NCI-H226 (cell line): ENCODE measurements around the gene CLTC.

Experiments used
- DNase-seq: peaks from one replicate; pipeline ENCODE4 v3.0.0-alpha.2; 2015

The CLTC gene

GRCh38 chr17:59730268-59730834 is 110.7 kb downstream of the CLTC start:
- no peak for DNase-seq

- no peak for DNase-seq
Measured at GRCh38 chr17:59733697-59734096, 114.0 kb downstream of the CLTC start.

GRCh38 chr17:59734226-59734625 is 114.5 kb downstream of the CLTC start:
- DNase-seq = no peak

- DNase-seq = no peak
Measured at GRCh38 chr17:59737324-59737723, 117.6 kb downstream of the CLTC start.

- no peak for DNase-seq
Measured at GRCh38 chr17:59743842-59744241, 124.1 kb downstream of the CLTC start.

GRCh38 chr17:59745040-59745439 is 125.3 kb downstream of the CLTC start:
- no peak for DNase-seq
